Activated B cell treated with CpG ODN at 0.5 μM for 24 hours (primary cell): ENCODE measurements around the gene DBN1. TPM values are rescaled to one million over a fixed set of nuclear protein-coding genes. Genes with fewer than 3 reads are reported as not detected.

Experiments
- ATAC-seq: fragments of 200-7000 bp; cut with Tn5 transposase; one replicate; pipeline ENCODE4 v1.10.0; 2021; ENCODE audit warnings: low read depth, mild to moderate bottlenecking, moderate library complexity
- CTCF ChIA-PET: fragments of 350-600 bp; sonication (Branson Sonifier 250); formaldehyde crosslinking; loops from one replicate; lab custom pipeline; 2021; ENCODE audit warnings: antibody characterized with exemption; lab: Charles Lee
- POLR2A ChIA-PET: fragments of 350-600 bp; sonication (Branson Sonifier 250); formaldehyde crosslinking; loops from one replicate; lab custom pipeline; 2021; ENCODE audit warnings: antibody characterized with exemption; lab: Charles Lee
- DNase-seq: peaks from one replicate; pipeline ENCODE4 v3.0.0; 2022
- H3K27ac Mint-ChIP-seq: one replicate; pipeline ENCODE4 v1.8.0; 2020; ENCODE audit warnings: mixed read lengths
- H3K27me3 Mint-ChIP-seq: one replicate; pipeline ENCODE4 v1.8.0; 2021; ENCODE audit warnings: mixed read lengths
- H3K36me3 Mint-ChIP-seq: one replicate; pipeline ENCODE4 v1.8.0; 2021; ENCODE audit warnings: low read depth, mixed read lengths
- H3K4me1 Mint-ChIP-seq: one replicate; pipeline ENCODE4 v1.8.0; 2021; ENCODE audit warnings: mixed read lengths
- H3K4me3 Mint-ChIP-seq: one replicate; pipeline ENCODE4 v1.8.0; 2020; ENCODE audit warnings: mild to moderate bottlenecking, mixed read lengths
- H3K9me3 Mint-ChIP-seq: one replicate; pipeline ENCODE4 v1.8.0; 2020; ENCODE audit warnings: mixed read lengths
- CTCF ChIP-seq: fragments of 200-600 bp; IDR thresholded peaks from one replicate; pipeline ENCODE4 v1.8.0; 2022; ENCODE audit warnings: antibody characterized with exemption, mild to moderate bottlenecking
- intact Hi-C: fragments of 100-400 bp; cut with micrococcal nuclease; formaldehyde crosslinking; loops from one replicate; pipeline ENCODE4 v1.15.1; 2024
- total RNA-seq: library from RNA; stranded (reverse); gene quantifications from 2 replicates; pipeline ENCODE4 v1.2.3, GENCODE V29; 2022

The DBN1 gene
- total RNA-seq, 1 donor from 2014 or later = 3.9 TPM

GRCh38 chr5:177409043-177409801 lies 64.2 kb downstream of the DBN1 start, which contains the start of gene F12:
F12 (minus strand) TSS chr5:177409564; CDS start chr5:177409527, 37 bp downstream.
- Mint-ChIP-seq H3K27me3 (no peaks in the 10 kb centered on the region), H3K27ac (no peak within 1 kb of the TSS), H3K4me3 (no peak within 1 kb of the TSS), H3K4me1 (peaks cover 32% of the 10 kb centered on the region), H3K36me3 (no peaks in the 10 kb centered on the region), H3K9me3 (no peaks in the 10 kb centered on the region)
- ChIA-PET POLR2A (interaction anchor here (0.7 to 1.4 kb wide), 6 partner anchors 17 to 961 kb away, joined by 3 to 14 read pairs (median 4); partner anchors contain the start of genes FAF2, GRK6 and PRR7), CTCF (interaction anchor here (0.6 to 1.1 kb wide), 2 partner anchors 18 to 40 kb away, joined by 3 to 5 read pairs; no protein-coding TSS in a partner anchor)
- TF ChIP-seq CTCF = no peak
- intact Hi-C loops = no loop called here
- no peak for DNase-seq
- ATAC-seq = no peak

Other genes starting within 250 kb of the DBN1 start
- 35.6 and 36.3 TPM in 2 replicates for gene RAB24, start 169.9 kb downstream of the DBN1 start, total RNA-seq
- 141 and 160 TPM in 2 replicates for gene PRELID1, start 169.8 kb downstream of the DBN1 start, total RNA-seq
- 7.6 and 9.1 TPM in 2 replicates for gene MXD3, start 161.7 kb downstream of the DBN1 start, total RNA-seq
- gene LMAN2, start 122.0 kb downstream of the DBN1 start, total RNA-seq = 88.0 and 89.7 TPM in 2 replicates
- 50.6 and 58.3 TPM in 2 replicates for gene RGS14, start 115.7 kb downstream of the DBN1 start, total RNA-seq
- gene SLC34A1, start 89.2 kb downstream of the DBN1 start, total RNA-seq = not detected in 2 replicates
- gene PFN3, start 73.0 kb downstream of the DBN1 start, total RNA-seq = not detected in 2 replicates
- gene F12, start 64.1 kb downstream of the DBN1 start, total RNA-seq = 0.31 TPM in 1 of 2 replicates, not detected in the other
- gene GRK6, start 47.0 kb downstream of the DBN1 start, total RNA-seq = 90.6 and 92.6 TPM in 2 replicates
- 2.4 and 3.2 TPM in 2 replicates for gene PRR7, start 26.8 kb downstream of the DBN1 start, total RNA-seq
- 17.0 and 17.7 TPM in 2 replicates for gene PDLIM7, start 24.0 kb upstream of the DBN1 start, total RNA-seq
- 82.5 and 88.5 TPM in 2 replicates for gene DOK3, start 36.2 kb upstream of the DBN1 start, total RNA-seq
- 128 and 144 TPM in 2 replicates for gene DDX41, start 43.3 kb upstream of the DBN1 start, total RNA-seq
- 108 and 121 TPM in 2 replicates for gene FAM193B, start 80.9 kb upstream of the DBN1 start, total RNA-seq
- gene TMED9, start 118.6 kb upstream of the DBN1 start, total RNA-seq = 78.4 and 82.2 TPM in 2 replicates
- 36.3 and 42.3 TPM in 2 replicates for gene B4GALT7, start 126.5 kb upstream of the DBN1 start, total RNA-seq